Lung (tissue), 12 donors: Measurements from ENCODE around the gene EYS. TPM values are rescaled to one million over a fixed set of nuclear protein-coding genes. Genes with fewer than 3 reads are reported as not detected.

Experiments
- ATAC-seq: fragments of 200-7000 bp; cut with Tn5 transposase; one replicate; pipeline ENCODE4 v1.9.1; 2020; ENCODE audit warnings: moderate number of reproducible peaks; ENCODE audit not compliant: insufficient read depth, low FRiP score
- DNase-seq, 3 donors: peaks; one replicate each; pipeline ENCODE4 v3.0.0-alpha.2; 2013 to 2017
- H3K27ac ChIP-seq, 2 donors: one replicate each; pipeline ENCODE4 v1.5.1; 2013; ENCODE audit warnings: mild to moderate bottlenecking in 2 of 2, moderate library complexity in 2 of 2, control low read depth in 1 of 2, inconsistent platforms in 1 of 2, low read depth in 1 of 2, low read length in 1 of 2
- H3K27me3 ChIP-seq, 3 donors: one replicate each; pipeline ENCODE4 v1.5.1; 2013; ENCODE audit warnings: low read length in 2 of 3; ENCODE audit not compliant: control insufficient read depth in 3 of 3, insufficient read depth in 3 of 3
- H3K36me3 ChIP-seq, 4 donors: one replicate each; pipeline ENCODE4 v1.5.1; 2013; ENCODE audit warnings: low read length in 4 of 4, mild to moderate bottlenecking in 1 of 4, moderate library complexity in 1 of 4; ENCODE audit not compliant: control insufficient read depth in 4 of 4, insufficient read depth in 4 of 4
- H3K4me1 ChIP-seq, 5 donors: one replicate each; pipeline ENCODE4 v1.5.1; 2013; ENCODE audit warnings: low read length in 5 of 5, mild to moderate bottlenecking in 2 of 5, moderate library complexity in 1 of 5; ENCODE audit not compliant: control insufficient read depth in 5 of 5, insufficient read depth in 5 of 5
- H3K4me3 ChIP-seq: one replicate; pipeline ENCODE4 v1.5.1; 2013; ENCODE audit warnings: mild to moderate bottlenecking, control low read depth, moderate library complexity
- H3K9ac ChIP-seq, 2 donors: one replicate each; pipeline ENCODE4 v1.5.1; 2013; ENCODE audit warnings: low read length in 2 of 2, control low read depth in 1 of 2; ENCODE audit not compliant: insufficient read depth in 1 of 2
- H3K9me3 ChIP-seq, 4 donors: one replicate each; pipeline ENCODE4 v1.5.1; 2013; ENCODE audit warnings: low read length in 3 of 4, mild to moderate bottlenecking in 1 of 4, moderate library complexity in 1 of 4; ENCODE audit not compliant: control insufficient read depth in 4 of 4, insufficient read depth in 3 of 4
- whole genome bisulfite sequencing, 2 donors: extraction: QIAGEN DNeasy Blood & Tissue Kit; methylation state at CpG; one replicate each; pipeline ENCODE4 v1.1.7; 2013; 5-methylcytosine and 5-hydroxymethylcytosine counted together
- polyA plus RNA-seq, 2 donors: library from polyadenylated mRNA; stranded (reverse); fragments of 200-250 nt; gene quantifications; one replicate each; pipeline ENCODE4 v1.2.1, GENCODE V29; 2013
- total RNA-seq, 2 donors: library from RNA; depleted of rRNA in 1 of 2; stranded (reverse); fragments of >200 nt in 1 of 2; gene quantifications; one replicate each; pipeline ENCODE4 v1.2.1, GENCODE V29; 2014 to 2021
- TF ChIP-seq, protein P1 (sequence below): IDR thresholded peaks from 2 replicates; pipeline ENCODE4 v1.5.1; 2012; ENCODE audit warnings: mild to moderate bottlenecking; ENCODE audit errors: control extremely low read depth, extremely low read depth
- donor health status: control.
- donor health status: control.
- donor health status: Bipolar disorder and iron deficiency.
- donor health status: healthy.
- donor health status: DM: yes; HTN: yes; CAD: no.

The EYS gene
- total and polyA plus RNA-seq, 4 donors = 0.06 to 0.34 (median 0.12) TPM

DNA sequence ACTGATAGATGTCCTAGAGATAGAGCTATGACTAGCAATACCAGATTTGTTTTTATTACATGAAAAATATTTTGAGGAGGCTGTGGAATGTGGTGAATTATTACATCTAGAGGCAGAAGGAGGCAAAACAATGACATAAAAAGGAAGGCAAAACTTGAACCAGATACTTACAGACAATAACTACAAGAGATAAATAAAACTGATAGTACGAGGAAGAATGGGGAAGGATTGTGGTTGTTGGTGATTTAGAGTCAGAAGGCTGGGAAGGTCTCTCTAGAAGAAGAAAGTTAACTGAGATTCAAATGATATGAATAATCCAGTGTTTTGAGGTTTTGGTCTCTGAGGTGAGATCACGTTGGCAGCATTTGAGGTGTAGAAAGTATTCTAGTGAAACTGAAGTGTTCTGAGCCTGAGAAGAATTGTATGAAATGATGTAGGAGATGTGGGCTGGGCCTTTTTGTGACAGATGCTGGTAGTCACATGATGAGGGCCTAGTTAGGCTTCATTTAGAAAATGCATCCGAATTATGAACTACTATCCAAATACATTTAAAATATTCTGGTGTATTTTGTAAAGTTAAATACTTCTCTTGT is 589.1 kb downstream of the EYS start:
- no peaks in the 10 kb centered on the region for H3K9me3 ChIP-seq
- DNase-seq = no peak
- ATAC-seq = no peak
- TF ChIP-seq, protein P1, sequence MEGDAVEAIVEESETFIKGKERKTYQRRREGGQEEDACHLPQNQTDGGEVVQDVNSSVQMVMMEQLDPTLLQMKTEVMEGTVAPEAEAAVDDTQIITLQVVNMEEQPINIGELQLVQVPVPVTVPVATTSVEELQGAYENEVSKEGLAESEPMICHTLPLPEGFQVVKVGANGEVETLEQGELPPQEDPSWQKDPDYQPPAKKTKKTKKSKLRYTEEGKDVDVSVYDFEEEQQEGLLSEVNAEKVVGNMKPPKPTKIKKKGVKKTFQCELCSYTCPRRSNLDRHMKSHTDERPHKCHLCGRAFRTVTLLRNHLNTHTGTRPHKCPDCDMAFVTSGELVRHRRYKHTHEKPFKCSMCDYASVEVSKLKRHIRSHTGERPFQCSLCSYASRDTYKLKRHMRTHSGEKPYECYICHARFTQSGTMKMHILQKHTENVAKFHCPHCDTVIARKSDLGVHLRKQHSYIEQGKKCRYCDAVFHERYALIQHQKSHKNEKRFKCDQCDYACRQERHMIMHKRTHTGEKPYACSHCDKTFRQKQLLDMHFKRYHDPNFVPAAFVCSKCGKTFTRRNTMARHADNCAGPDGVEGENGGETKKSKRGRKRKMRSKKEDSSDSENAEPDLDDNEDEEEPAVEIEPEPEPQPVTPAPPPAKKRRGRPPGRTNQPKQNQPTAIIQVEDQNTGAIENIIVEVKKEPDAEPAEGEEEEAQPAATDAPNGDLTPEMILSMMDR = no peak
- no peaks in the 10 kb centered on the region for H3K27me3 ChIP-seq
- no peak overlapping the region for H3K9ac ChIP-seq
- H3K27ac ChIP-seq = no peak overlapping the region
- 72 to 80% methylated on average over 3 of the region's 3 CpGs for WGBS, 2 donors
- no peak overlapping the region for H3K4me3 ChIP-seq
- H3K36me3 ChIP-seq = no peaks in the 10 kb centered on the region
- no peaks in the 10 kb centered on the region for H3K4me1 ChIP-seq

DNA sequence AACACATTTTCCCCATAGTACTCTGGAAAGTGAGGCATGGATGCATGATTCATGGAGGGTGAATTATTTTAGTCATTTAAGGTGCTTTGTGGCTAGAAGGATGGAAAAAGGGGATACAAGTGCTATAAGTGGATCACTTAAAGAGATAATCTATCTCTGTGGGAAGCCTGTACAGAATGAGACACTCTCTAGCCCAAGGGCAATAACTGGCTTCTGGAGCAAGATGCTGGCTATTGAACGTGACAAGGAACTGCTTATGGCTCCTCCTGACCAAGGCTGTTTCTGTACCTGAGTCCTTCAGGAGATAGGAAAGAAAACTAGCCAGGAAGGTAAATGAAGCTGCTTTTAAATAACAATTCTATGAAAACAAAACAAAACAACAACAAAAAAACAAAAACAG is 590.7 kb downstream of the EYS start:
- H3K4me3 ChIP-seq = no peak overlapping the region
- H3K9me3 ChIP-seq = no peaks in the 10 kb centered on the region
- TF ChIP-seq, protein P1 = no peak
- no peaks in the 10 kb centered on the region for H3K36me3 ChIP-seq
- no peak overlapping the region for H3K27ac ChIP-seq
- ATAC-seq (no peak), DNase-seq (no peak)
- no peaks in the 10 kb centered on the region for H3K27me3 ChIP-seq
- 57 to 69% methylated on average over 1 of the region's 1 CpG for WGBS, 2 donors
- no peak overlapping the region for H3K9ac ChIP-seq
- H3K4me1 ChIP-seq = no peaks in the 10 kb centered on the region

DNA sequence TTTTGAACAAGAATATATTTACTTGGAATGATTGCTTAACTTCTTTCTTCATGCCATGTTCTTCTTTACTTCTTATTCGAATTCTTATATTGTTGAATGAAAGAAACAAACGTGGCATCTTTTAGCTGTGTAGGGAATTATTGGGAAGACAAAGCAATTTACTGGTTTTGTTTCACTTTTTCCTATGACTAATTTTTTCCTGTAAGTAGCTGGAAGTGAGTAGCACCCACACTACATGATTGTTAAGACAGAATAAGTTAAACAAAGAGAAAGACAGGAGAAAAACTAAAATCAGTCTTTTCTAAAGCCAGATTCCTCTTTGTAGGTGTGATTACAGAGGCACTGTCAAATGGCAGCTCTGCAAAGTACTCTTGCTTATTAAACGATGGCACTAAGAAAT is 593.4 kb downstream of the EYS start:
- ATAC-seq = no peak
- Histone ChIP-seq H3K9ac (no peak overlapping the region), H3K4me3 (no peak overlapping the region), H3K27me3 (no peaks in the 10 kb centered on the region), H3K36me3 (no peaks in the 10 kb centered on the region), H3K27ac (no peak overlapping the region), H3K9me3 (no peaks in the 10 kb centered on the region), H3K4me1 (no peaks in the 10 kb centered on the region)
- 56 to 69% methylated on average over 3 of the region's 3 CpGs for WGBS, 2 donors
- TF ChIP-seq, protein P1 = no peak
- DNase-seq = no peak

DNA sequence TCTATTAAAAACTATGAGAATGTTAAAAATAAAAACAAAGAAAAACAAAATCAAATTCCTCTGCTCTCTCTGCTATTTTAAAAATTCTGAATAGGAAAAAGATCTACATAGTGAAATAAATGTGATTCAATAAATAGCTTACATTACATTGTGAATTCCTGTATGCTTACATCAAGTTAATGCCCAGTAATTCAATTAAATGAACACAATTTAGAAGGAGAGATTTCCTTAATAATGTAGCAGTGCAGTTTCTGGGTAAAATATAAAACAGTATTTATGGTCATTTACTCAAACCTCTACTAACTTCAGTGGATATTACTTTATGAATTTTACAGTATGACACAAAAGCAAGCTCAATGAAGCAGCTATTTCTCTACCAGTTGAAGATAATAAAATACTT is 594.6 kb downstream of the EYS start:
- no peaks in the 10 kb centered on the region for H3K4me1 ChIP-seq
- H3K4me3 ChIP-seq = no peak overlapping the region
- no peaks in the 10 kb centered on the region for H3K27me3 ChIP-seq
- no peaks in the 10 kb centered on the region for H3K36me3 ChIP-seq
- no peaks in the 10 kb centered on the region for H3K9me3 ChIP-seq
- TF ChIP-seq, protein P1 = no peak
- no peak overlapping the region for H3K27ac ChIP-seq
- no peak for DNase-seq
- no peak overlapping the region for H3K9ac ChIP-seq
- no peak for ATAC-seq
